Measurements from ENCODE around the gene FAM83F.

GRCh38 chr22:40028098-40028425, 33.3 kb downstream of the FAM83F start:
- TF ChIP-seq EZH2 (IDR thresholded peaks at IDR 0.05; ENCODE audit: borderline replicate concordance, insufficient read depth, low read depth, low read length, poor library complexity, severe bottlenecking) (no peak), CTCF (IDR thresholded peaks at IDR 0.05) (no peak)
